Esophagus (tissue), 2 donors: Measurements from ENCODE around the gene DOK3. TPM values are rescaled to one million over a fixed set of nuclear protein-coding genes. Genes with fewer than 3 reads are reported as not detected.

Source experiments
- H3K27ac ChIP-seq, 2 donors: one replicate each; pipeline ENCODE4 v1.5.1; 2013; ENCODE audit warnings: low read depth in 2 of 2, mild to moderate bottlenecking in 2 of 2, inconsistent platforms in 1 of 2, low read length in 1 of 2, moderate library complexity in 1 of 2
- H3K27me3 ChIP-seq, 2 donors: one replicate each; pipeline ENCODE4 v1.6.1; 2013; ENCODE audit warnings: low read length in 2 of 2, control low read depth in 1 of 2, mild to moderate bottlenecking in 1 of 2; ENCODE audit not compliant: insufficient read depth in 2 of 2, control insufficient read depth in 1 of 2
- H3K36me3 ChIP-seq, 2 donors: one replicate each; pipeline ENCODE4 v1.6.1; 2013; ENCODE audit warnings: low read length in 1 of 2; ENCODE audit not compliant: control insufficient read depth in 2 of 2, insufficient read depth in 2 of 2
- H3K4me1 ChIP-seq, 2 donors: one replicate each; pipeline ENCODE4 v1.6.1; 2013; ENCODE audit warnings: low read length in 1 of 2; ENCODE audit not compliant: control insufficient read depth in 2 of 2, insufficient read depth in 2 of 2
- H3K4me3 ChIP-seq, 2 donors: one replicate each; pipeline ENCODE4 v1.5.1; 2013; ENCODE audit warnings: low read length in 2 of 2, mild to moderate bottlenecking in 2 of 2, low read depth in 1 of 2, moderate library complexity in 1 of 2
- H3K9me3 ChIP-seq, 2 donors: one replicate each; pipeline ENCODE4 v1.6.1; 2013; ENCODE audit warnings: mild to moderate bottlenecking in 2 of 2, low read depth in 1 of 2, low read length in 1 of 2, moderate library complexity in 1 of 2; ENCODE audit not compliant: control insufficient read depth in 2 of 2, insufficient read depth in 1 of 2
- WGBS, 2 donors: extraction: QIAGEN DNeasy Blood & Tissue Kit; methylation state at CpG; one replicate each; pipeline ENCODE4 v1.1.7; 2013; 5-methylcytosine and 5-hydroxymethylcytosine counted together
- polyA plus RNA-seq, 2 donors: library from polyadenylated mRNA; stranded (reverse); fragments of 200-250 nt; gene quantifications; one replicate each; pipeline ENCODE4 v1.2.3, GENCODE V29; 2013
- donor health status: healthy with polysubstance abuse.
- donor health status: Bipolar disorder and iron deficiency.

The DOK3 gene
- polyA plus RNA-seq, 2 donors, result 2.4 to 5.1 TPM

DNA sequence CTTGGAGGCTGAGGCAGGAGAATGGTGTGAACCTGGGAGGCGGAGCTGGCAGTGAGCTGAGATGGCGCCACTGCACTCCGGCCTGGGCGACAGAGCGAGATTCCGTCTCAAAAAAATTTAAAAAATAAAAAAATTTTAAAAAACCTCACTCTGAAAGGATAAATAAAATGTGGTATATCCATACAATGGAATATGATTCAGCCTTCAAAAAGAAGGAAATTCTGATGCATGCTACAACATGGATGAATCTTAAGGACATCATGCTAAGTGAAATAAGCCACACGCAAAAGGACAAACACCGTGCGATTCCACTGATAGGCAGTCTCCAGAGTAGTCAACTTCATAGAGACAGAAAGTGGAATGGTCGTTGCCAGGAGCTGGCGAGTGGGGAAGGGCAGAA is 44.6 kb downstream of the DOK3 start:
- peaks cover 0 to 4% of the 10 kb centered on the region in 2 donors for H3K4me1 ChIP-seq
- H3K27ac ChIP-seq, result no peak overlapping the region
- H3K9me3 ChIP-seq, result no peaks in the 10 kb centered on the region
- no peaks in the 10 kb centered on the region for H3K27me3 ChIP-seq
- peaks cover 2 to 15% of the 10 kb centered on the region in 2 donors for H3K36me3 ChIP-seq
- no peak overlapping the region for H3K4me3 ChIP-seq
- WGBS, 2 donors, result 96 to 97% methylated on average over 11 of the region's 11 CpGs

DNA sequence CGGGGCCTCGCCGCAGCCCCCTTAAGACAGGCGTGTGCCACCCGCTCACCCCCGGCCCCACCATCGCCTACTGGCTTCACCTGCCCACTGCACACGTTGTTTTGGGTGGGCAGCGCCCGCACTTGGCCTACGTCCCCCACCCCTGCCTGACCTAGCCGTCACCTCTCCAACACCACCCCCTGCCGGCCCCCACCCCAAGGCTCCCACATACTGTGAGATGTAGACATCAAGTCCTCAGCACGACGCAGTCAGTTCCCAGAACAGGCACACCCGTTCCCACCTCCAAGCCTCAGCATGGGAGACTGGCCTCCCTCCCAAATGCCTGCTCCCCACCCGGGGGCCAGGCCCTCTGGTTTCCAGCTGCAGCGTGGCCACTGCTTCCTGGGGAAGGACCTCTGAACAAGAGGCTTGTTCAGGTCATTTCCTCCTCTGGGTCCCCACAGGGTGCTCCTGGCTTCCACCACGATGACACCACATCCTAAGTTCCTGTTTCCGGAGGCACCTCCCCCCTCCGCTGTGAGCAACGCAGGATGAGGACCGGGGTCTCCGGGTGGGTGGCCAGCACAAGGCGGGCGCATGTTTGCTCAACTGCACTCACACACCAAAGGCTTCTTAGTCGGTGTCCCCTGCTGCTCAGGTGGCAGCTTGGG is 47.5 kb downstream of the DOK3 start:
- Histone ChIP-seq H3K9me3 (no peaks in the 10 kb centered on the region), H3K27ac (peak overlapping the region in 1 of 2 donors; percentile 29), H3K27me3 (no peaks in the 10 kb centered on the region), H3K4me1 (no peaks in the 10 kb centered on the region), H3K4me3 (no peak overlapping the region), H3K36me3 (peaks cover 5 to 15% of the 10 kb centered on the region in 2 donors)
- 72 to 81% methylated on average over 27 of the region's 27 CpGs for WGBS, 2 donors

GRCh38 chr5:177459819-177460628 is 49.6 kb downstream of the DOK3 start:
- 91 to 92% methylated on average over 28 of the region's 28 CpGs for WGBS, 2 donors
- no peaks in the 10 kb centered on the region for H3K4me1 ChIP-seq
- no peak overlapping the region for H3K27ac ChIP-seq
- peaks cover 3% of the 10 kb centered on the region in 2 donors for H3K36me3 ChIP-seq
- H3K27me3 ChIP-seq, result no peaks in the 10 kb centered on the region
- H3K4me3 ChIP-seq, result no peak overlapping the region
- no peaks in the 10 kb centered on the region for H3K9me3 ChIP-seq

DNA sequence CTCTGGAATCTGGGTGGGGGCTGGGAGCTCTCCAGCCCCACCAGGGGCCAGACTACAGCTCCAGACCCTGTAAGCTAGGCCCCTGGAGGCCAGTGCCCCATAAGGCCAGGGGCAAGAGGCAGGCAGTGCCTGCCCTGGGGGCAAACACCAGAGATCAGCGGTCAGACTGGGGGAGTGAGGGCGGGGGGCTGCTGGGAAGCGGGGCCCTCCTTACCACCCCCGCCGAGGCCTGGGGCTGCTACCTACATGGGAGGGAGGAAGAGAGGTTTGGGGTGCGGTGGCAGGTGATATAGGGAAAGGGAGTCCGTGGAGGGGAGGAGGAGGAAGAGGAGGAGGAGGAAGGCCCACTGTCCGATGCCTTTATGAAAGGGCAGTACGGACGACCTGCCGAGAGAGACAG is 50.3 kb downstream of the DOK3 start:
- Histone ChIP-seq H3K9me3 (no peaks in the 10 kb centered on the region), H3K36me3 (peaks cover 3% of the 10 kb centered on the region in 2 donors), H3K27ac (no peak overlapping the region), H3K4me3 (no peak overlapping the region), H3K27me3 (no peaks in the 10 kb centered on the region), H3K4me1 (peaks cover 0 to 4% of the 10 kb centered on the region in 2 donors)
- 86 to 90% methylated on average over 11 of the region's 11 CpGs for WGBS, 2 donors

GRCh38 chr5:177458912-177459350 is 50.7 kb downstream of the DOK3 start:
- Histone ChIP-seq H3K9me3 (no peaks in the 10 kb centered on the region), H3K4me3 (no peak overlapping the region), H3K36me3 (peaks cover 3% of the 10 kb centered on the region in 2 donors), H3K27me3 (no peaks in the 10 kb centered on the region), H3K4me1 (peaks cover 0 to 6% of the 10 kb centered on the region in 2 donors), H3K27ac (no peak overlapping the region)
- 85 to 88% methylated on average over 14 of the region's 14 CpGs for WGBS, 2 donors

GRCh38 chr5:177457852-177458681 is 51.6 kb downstream of the DOK3 start:
- peaks cover 0 to 13% of the 10 kb centered on the region in 2 donors for H3K4me1 ChIP-seq
- peaks cover 3% of the 10 kb centered on the region in 2 donors for H3K36me3 ChIP-seq
- WGBS, 2 donors, result 82 to 85% methylated on average over 20 of the region's 20 CpGs
- H3K27ac ChIP-seq, result no peak overlapping the region
- no peaks in the 10 kb centered on the region for H3K9me3 ChIP-seq
- H3K4me3 ChIP-seq, result no peak overlapping the region
- H3K27me3 ChIP-seq, result no peaks in the 10 kb centered on the region

DNA sequence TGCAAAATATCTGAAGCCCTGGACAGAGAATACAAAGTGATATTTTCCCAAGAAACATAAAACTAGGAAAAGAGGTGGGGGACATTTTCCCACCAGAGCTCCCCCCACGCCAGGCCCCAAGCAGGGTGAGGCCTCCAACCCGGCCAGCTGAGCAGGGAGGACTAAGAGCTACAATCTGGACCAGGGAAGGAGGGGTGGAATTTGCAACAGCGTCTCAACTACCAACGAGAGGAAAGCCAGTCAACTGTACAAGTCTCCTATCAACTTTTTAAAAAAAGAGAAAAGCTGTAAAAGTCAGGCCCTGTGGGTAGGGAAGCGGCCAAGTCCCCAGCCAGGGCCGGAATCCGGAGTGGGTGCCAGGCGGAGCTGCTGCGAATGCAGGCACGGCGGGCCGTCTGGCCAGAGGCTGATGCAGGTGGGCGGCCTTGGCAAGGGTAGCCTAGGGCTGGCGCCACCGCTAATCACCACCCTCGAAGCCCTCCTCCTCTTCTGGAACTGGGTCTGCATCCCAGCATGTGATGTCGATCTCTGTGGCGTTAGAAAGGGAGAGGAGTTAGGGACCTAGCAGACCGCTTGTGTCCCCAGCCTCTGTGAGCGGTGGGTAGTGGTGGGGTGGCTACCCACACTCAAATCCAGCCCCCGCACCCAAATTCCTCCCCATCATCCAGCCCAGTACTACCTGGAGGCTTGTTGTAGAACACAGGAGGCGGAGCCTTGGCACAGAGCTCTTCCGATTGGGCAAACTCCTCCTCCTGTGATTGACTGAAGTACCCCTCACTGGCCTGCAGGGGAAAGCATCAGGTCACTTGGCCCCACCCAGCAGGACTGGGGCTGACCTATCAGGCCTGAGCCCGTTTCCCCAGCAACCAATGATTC is 52.4 kb downstream of the DOK3 start:
- peaks cover 3% of the 10 kb centered on the region in 2 donors for H3K36me3 ChIP-seq
- H3K4me3 ChIP-seq, result no peak overlapping the region
- H3K4me1 ChIP-seq, result peaks cover 0 to 17% of the 10 kb centered on the region in 2 donors
- 63 to 68% methylated on average over 24 of the region's 24 CpGs for WGBS, 2 donors
- peak overlapping the region in 1 of 2 donors; percentile 66 for H3K27ac ChIP-seq
- no peaks in the 10 kb centered on the region for H3K9me3 ChIP-seq
- H3K27me3 ChIP-seq, result no peaks in the 10 kb centered on the region

- 25 to 26% methylated on average over 11 to 12 of the region's 12 CpGs for WGBS, 2 donors
- Histone ChIP-seq H3K4me3 (no peak overlapping the region), H3K9me3 (no peaks in the 10 kb centered on the region), H3K27me3 (no peaks in the 10 kb centered on the region), H3K27ac (peak overlapping the region in 1 of 2 donors; percentile 19), H3K36me3 (peaks cover 3% of the 10 kb centered on the region in 2 donors), H3K4me1 (peaks cover 0 to 21% of the 10 kb centered on the region in 2 donors)
These were observed 53.0 kb downstream of the DOK3 start for GRCh38 chr5:177456591-177456964.
